ENCODE data around the gene SLC5A2. TPM values are rescaled to one million over a fixed set of nuclear protein-coding genes. Genes with fewer than 3 reads are reported as not detected.
"Not testable (repeated sequence)": the region's sequence is repeated elsewhere in the genome, so short reads cannot be mapped to it uniquely, and the experiment has no call there.

The SLC5A2 gene
- 1 to 10 TPM in 2 of 4 donors, not detected in 2; 1.1 to 1.4 TPM for total RNA-seq

GRCh38 chr16:31483081-31483480, at the start of gene SLC5A2:
Gene SLC5A2, plus strand, starts transcription at chr16:31483123. Its CDS starts 14 bp downstream, at chr16:31483137.
- DNase-seq (ENCODE audit: low spot score in 2 of 2): no peak
- Histone ChIP-seq H3K27ac (no peak within 1 kb of the TSS), H3K4me3 (no peak within 1 kb of the TSS), H3K4me1 (peaks cover 17% of the 10 kb centered on the region), H3K9me3 (no peaks in the 10 kb centered on the region), H3K36me3 (peaks cover 2% of the 10 kb centered on the region), H3K27me3 (no peaks in the 10 kb centered on the region)
- WGBS: 92% methylated on average over 4 of the region's 4 CpGs
- TF ChIP-seq POLR2AphosphoS5 (IDR thresholded peaks at IDR 0.05) (no peak), EP300 (IDR thresholded peaks at IDR 0.05) (no peak), POLR2A (IDR thresholded peaks at IDR 0.05) (no peak), CTCF (IDR thresholded peaks at IDR 0.05) (no peak)

GRCh38 chr16:31435341-31436220, 47.3 kb upstream of the SLC5A2 start:
- no peaks in the 10 kb centered on the region for H3K27me3 ChIP-seq
- DNase-seq (ENCODE audit: low spot score in 2 of 2): no peak
- 93% methylated on average over 18 of the region's 47 CpGs for WGBS
- TF ChIP-seq POLR2AphosphoS5 (IDR thresholded peaks at IDR 0.05) (no peak), CTCF (IDR thresholded peaks at IDR 0.05) (no peak), POLR2A (IDR thresholded peaks at IDR 0.05) (no peak), EP300 (IDR thresholded peaks at IDR 0.05) (no peak)
- no peaks in the 10 kb centered on the region for H3K9me3 ChIP-seq
- no peak overlapping the region for H3K27ac ChIP-seq
- H3K36me3 ChIP-seq: no peaks in the 10 kb centered on the region
- no peaks in the 10 kb centered on the region for H3K4me1 ChIP-seq
- H3K4me3 ChIP-seq: no peak overlapping the region

- TF ChIP-seq POLR2A (IDR thresholded peaks at IDR 0.05) (no peak), EP300 (IDR thresholded peaks at IDR 0.05) (no peak), POLR2AphosphoS5 (IDR thresholded peaks at IDR 0.05) (no peak), CTCF (IDR thresholded peaks at IDR 0.05) (no peak)
- no peaks in the 10 kb centered on the region for H3K4me1 ChIP-seq
- 97% methylated on average over 22 of the region's 44 CpGs for WGBS
These were observed 46.5 kb upstream of the SLC5A2 start for GRCh38 chr16:31436221-31437045.

GRCh38 chr16:31438414-31438813, 44.5 kb upstream of the SLC5A2 start:
- TF ChIP-seq EP300 (IDR thresholded peaks at IDR 0.05) (no peak), POLR2A (IDR thresholded peaks at IDR 0.05) (no peak)
- no peak overlapping the region for H3K4me3 ChIP-seq
- H3K36me3 ChIP-seq: no peaks in the 10 kb centered on the region

More at GRCh38 chr16:31436221-31437045, 46.5 kb upstream of the SLC5A2 start:
- H3K9me3 ChIP-seq: no peaks in the 10 kb centered on the region
- H3K4me3 ChIP-seq: no peak overlapping the region
- no peak overlapping the region for H3K27ac ChIP-seq
- H3K36me3 ChIP-seq: no peaks in the 10 kb centered on the region
- no peak for DNase-seq (ENCODE audit: low spot score in 2 of 2)
- H3K27me3 ChIP-seq: no peaks in the 10 kb centered on the region

GRCh38 chr16:31439023-31439422, 43.9 kb upstream of the SLC5A2 start:
- not testable (repeated sequence) for H3K36me3 ChIP-seq; H3K4me3 ChIP-seq; H3K27ac ChIP-seq; H3K9me3 ChIP-seq; H3K4me1 ChIP-seq; H3K27me3 ChIP-seq; DNase-seq (ENCODE audit: low spot score in 2 of 2)
- 56% methylated on average over 4 of the region's 4 CpGs for WGBS

More at GRCh38 chr16:31438414-31438813, 44.5 kb upstream of the SLC5A2 start:
- Histone ChIP-seq H3K27me3 (no peaks in the 10 kb centered on the region), H3K9me3 (no peaks in the 10 kb centered on the region), H3K27ac (no peak overlapping the region), H3K4me1 (peaks cover 5% of the 10 kb centered on the region)
- no peak for DNase-seq (ENCODE audit: low spot score in 2 of 2)
- WGBS: 69% methylated on average over 2 of the region's 2 CpGs

GRCh38 chr16:31439519-31439918, 43.4 kb upstream of the SLC5A2 start:
- no peaks in the 10 kb centered on the region for H3K36me3 ChIP-seq
- no peak for DNase-seq (ENCODE audit: low spot score in 2 of 2)
- 79% methylated on average over 3 of the region's 3 CpGs for WGBS
- H3K27me3 ChIP-seq: no peaks in the 10 kb centered on the region
- H3K9me3 ChIP-seq: no peaks in the 10 kb centered on the region
- TF ChIP-seq POLR2A (IDR thresholded peaks at IDR 0.05) (no peak), CTCF (IDR thresholded peaks at IDR 0.05) (no peak), EP300 (IDR thresholded peaks at IDR 0.05) (no peak)
- no peak overlapping the region for H3K4me3 ChIP-seq
- peaks cover 5% of the 10 kb centered on the region for H3K4me1 ChIP-seq
- H3K27ac ChIP-seq: no peak overlapping the region
